NCI-H69 (cell line): ENCODE data around the gene LRRC74A.

ENCODE experiments used
- DNase-seq: peaks from one replicate; lab custom pipeline; 2025; lab: John Stamatoyannopoulos, UW

The LRRC74A gene

GRCh38 chr14:76810525-76810924 lies 15.7 kb upstream of the LRRC74A start:
- DNase-seq: no peak

GRCh38 chr14:76810953-76811400 lies 15.2 kb upstream of the LRRC74A start:
- peak; percentile 46 for DNase-seq

- peak; percentile 31 for DNase-seq
These were observed 14.6 kb upstream of the LRRC74A start for GRCh38 chr14:76811561-76811960.

GRCh38 chr14:76812093-76812421 lies 14.2 kb upstream of the LRRC74A start:
- peak; percentile 74 for DNase-seq

- peak; percentile 99 for DNase-seq
These were observed 13.5 kb upstream of the LRRC74A start, which contains the start of gene ANGEL1 for GRCh38 chr14:76812422-76813383. Gene ANGEL1, minus strand, starts transcription at chr14:76812882. Its CDS starts 55 bp downstream, at chr14:76812827.

- DNase-seq: no peak
These were observed 11.2 kb upstream of the LRRC74A start for GRCh38 chr14:76814726-76815645.

- DNase-seq: no peak
These were observed 5.5 kb upstream of the LRRC74A start for GRCh38 chr14:76820700-76821099.

- no peak for DNase-seq
These were observed 1.6 kb downstream of the LRRC74A start for GRCh38 chr14:76827696-76828296.

- DNase-seq: no peak
These were observed 2.3 kb downstream of the LRRC74A start for GRCh38 chr14:76828339-76829012.

GRCh38 chr14:76829013-76829365 lies 2.8 kb downstream of the LRRC74A start:
- DNase-seq: no peak

GRCh38 chr14:76829650-76830421 lies 3.6 kb downstream of the LRRC74A start:
- peak; percentile 44 for DNase-seq

GRCh38 chr14:76830556-76830955 lies 4.3 kb downstream of the LRRC74A start:
- no peak for DNase-seq

- no peak for DNase-seq
These were observed 6.3 kb downstream of the LRRC74A start for GRCh38 chr14:76832503-76832988.

GRCh38 chr14:76833011-76833410 lies 6.8 kb downstream of the LRRC74A start:
- no peak for DNase-seq

- peak; percentile 27 for DNase-seq
These were observed 8.0 kb downstream of the LRRC74A start for GRCh38 chr14:76834241-76834661.

GRCh38 chr14:76836029-76836630 lies 9.9 kb downstream of the LRRC74A start:
- DNase-seq: peak; percentile 16

GRCh38 chr14:76837524-76837923 lies 11.3 kb downstream of the LRRC74A start:
- DNase-seq: no peak

- no peak for DNase-seq
These were observed 16.2 kb downstream of the LRRC74A start for GRCh38 chr14:76842414-76842813.

- peak; percentile 85 for DNase-seq
These were observed 18.0 kb downstream of the LRRC74A start for GRCh38 chr14:76844223-76844622.
